ENCODE results near the gene TMC6. TPM values are rescaled to one million over a fixed set of nuclear protein-coding genes. Genes with fewer than 3 reads are reported as not detected.
"Not testable (repeated sequence)": the region's sequence is repeated elsewhere in the genome, so short reads cannot be mapped to it uniquely, and the experiment has no call there.

Gene TMC6
- total RNA-seq, 1 donor from 2014 or later, result 61.7 TPM

- DNase-seq (ENCODE audit: low read depth), result no peak
- Histone ChIP-seq H3K4me1 (ENCODE audit: insufficient read depth, low read length) (peaks cover 4% of the 10 kb centered on the region), H3K79me2 (ENCODE audit: insufficient read depth, low read length) (no peaks in the 10 kb centered on the region), H3K36me3 (ENCODE audit: insufficient read depth, low read length) (no peaks in the 10 kb centered on the region), H3K27ac (ENCODE audit: low read depth, low read length) (no peak overlapping the region), H3K4me2 (ENCODE audit: low read length) (no peak overlapping the region), H3K27me3 (ENCODE audit: insufficient read depth, low read length) (no peaks in the 10 kb centered on the region), H3K9me3 (ENCODE audit: insufficient read depth, low read depth, low read length) (no peaks in the 10 kb centered on the region), H3K9ac (ENCODE audit: low read length) (no peak overlapping the region), H4K20me1 (ENCODE audit: insufficient read depth, low read length) (peaks cover 16% of the 10 kb centered on the region), H2AFZ (ENCODE audit: low read depth, low read length) (no peak overlapping the region), H3K4me3 (ENCODE audit: insufficient read depth, low read depth, low read length) (no peak overlapping the region)
- H3K27me3 Mint-ChIP-seq (ENCODE audit: low read depth, unreplicated experiment), result peaks cover 2% of the 10 kb centered on the region
- no peak for FAIRE-seq
- H3K4me3 Mint-ChIP-seq (ENCODE audit: unreplicated experiment), result no peak overlapping the region
- TF ChIP-seq EZH2 (IDR thresholded peaks at IDR 0.05; ENCODE audit: insufficient read depth, low read length) (no peak), CTCF (IDR thresholded peaks at IDR 0.05; ENCODE audit: insufficient read depth, low read depth, low read length) (no peak)
- H3K27ac Mint-ChIP-seq (ENCODE audit: unreplicated experiment), result peak overlapping the region; percentile 53
- H3K4me1 Mint-ChIP-seq (ENCODE audit: low read depth, unreplicated experiment), result peaks cover 6% of the 10 kb centered on the region
- H3K36me3 Mint-ChIP-seq (ENCODE audit: low read depth, unreplicated experiment), result peaks cover 10% of the 10 kb centered on the region
- H3K9me3 Mint-ChIP-seq (ENCODE audit: unreplicated experiment), result no peaks in the 10 kb centered on the region
These were observed 44.7 kb upstream of the TMC6 start for GRCh38 chr17:78173097-78173715.

GRCh38 chr17:78172249-78173051, 43.9 kb upstream of the TMC6 start:
- Histone ChIP-seq H3K79me2 (ENCODE audit: insufficient read depth, low read length) (no peaks in the 10 kb centered on the region), H4K20me1 (ENCODE audit: insufficient read depth, low read length) (peaks cover 16% of the 10 kb centered on the region), H3K27ac (ENCODE audit: low read depth, low read length) (no peak overlapping the region), H3K4me1 (ENCODE audit: insufficient read depth, low read length) (peaks cover 4% of the 10 kb centered on the region), H3K4me2 (ENCODE audit: low read length) (no peak overlapping the region), H2AFZ (ENCODE audit: low read depth, low read length) (no peak overlapping the region), H3K9ac (ENCODE audit: low read length) (no peak overlapping the region), H3K4me3 (ENCODE audit: insufficient read depth, low read depth, low read length) (no peak overlapping the region), H3K27me3 (ENCODE audit: insufficient read depth, low read length) (no peaks in the 10 kb centered on the region), H3K9me3 (ENCODE audit: insufficient read depth, low read depth, low read length) (no peaks in the 10 kb centered on the region), H3K36me3 (ENCODE audit: insufficient read depth, low read length) (no peaks in the 10 kb centered on the region)
- no peak overlapping the region for H3K27ac Mint-ChIP-seq (ENCODE audit: unreplicated experiment)
- no peak overlapping the region for H3K4me3 Mint-ChIP-seq (ENCODE audit: unreplicated experiment)
- peaks cover 10% of the 10 kb centered on the region for H3K36me3 Mint-ChIP-seq (ENCODE audit: low read depth, unreplicated experiment)
- peaks cover 2% of the 10 kb centered on the region for H3K27me3 Mint-ChIP-seq (ENCODE audit: low read depth, unreplicated experiment)
- H3K9me3 Mint-ChIP-seq (ENCODE audit: unreplicated experiment), result no peaks in the 10 kb centered on the region
- no peak for TF ChIP-seq EZH2 (IDR thresholded peaks at IDR 0.05; ENCODE audit: insufficient read depth, low read length)
- no peak for TF ChIP-seq CTCF (IDR thresholded peaks at IDR 0.05; ENCODE audit: insufficient read depth, low read depth, low read length)
- DNase-seq (ENCODE audit: low read depth) (no peak), FAIRE-seq (no peak)
- peaks cover 6% of the 10 kb centered on the region for H3K4me1 Mint-ChIP-seq (ENCODE audit: low read depth, unreplicated experiment)

- not testable (repeated sequence) for H3K79me2 ChIP-seq (ENCODE audit: insufficient read depth, low read length); H3K9me3 ChIP-seq (ENCODE audit: insufficient read depth, low read depth, low read length); H3K4me3 Mint-ChIP-seq (ENCODE audit: unreplicated experiment); H3K27me3 ChIP-seq (ENCODE audit: insufficient read depth, low read length); H3K27me3 Mint-ChIP-seq (ENCODE audit: low read depth, unreplicated experiment); H2AFZ ChIP-seq (ENCODE audit: low read depth, low read length); H3K9ac ChIP-seq (ENCODE audit: low read length); H3K27ac ChIP-seq (ENCODE audit: low read depth, low read length); FAIRE-seq; H3K36me3 Mint-ChIP-seq (ENCODE audit: low read depth, unreplicated experiment); H3K9me3 Mint-ChIP-seq (ENCODE audit: unreplicated experiment); DNase-seq (ENCODE audit: low read depth); H3K4me3 ChIP-seq (ENCODE audit: insufficient read depth, low read depth, low read length); H3K36me3 ChIP-seq (ENCODE audit: insufficient read depth, low read length); H3K4me1 Mint-ChIP-seq (ENCODE audit: low read depth, unreplicated experiment); H3K4me2 ChIP-seq (ENCODE audit: low read length); H3K27ac Mint-ChIP-seq (ENCODE audit: unreplicated experiment); H3K4me1 ChIP-seq (ENCODE audit: insufficient read depth, low read length)
- peaks cover 16% of the 10 kb centered on the region for H4K20me1 ChIP-seq (ENCODE audit: insufficient read depth, low read length)
These were observed 43.2 kb upstream of the TMC6 start for GRCh38 chr17:78171591-78172248.

Data from astrocyte (in vitro differentiated cells and primary cell).